ENCODE measurements around the gene ZNF43. TPM values are rescaled to one million over a fixed set of nuclear protein-coding genes. Genes with fewer than 3 reads are reported as not detected.
"Not testable (repeated sequence)": the region's sequence is repeated elsewhere in the genome, so short reads cannot be mapped to it uniquely, and the experiment has no call there.

Gene ZNF43
- total RNA-seq, 2 donors from 2014 or later: 24.4 to 28.0 TPM

DNA sequence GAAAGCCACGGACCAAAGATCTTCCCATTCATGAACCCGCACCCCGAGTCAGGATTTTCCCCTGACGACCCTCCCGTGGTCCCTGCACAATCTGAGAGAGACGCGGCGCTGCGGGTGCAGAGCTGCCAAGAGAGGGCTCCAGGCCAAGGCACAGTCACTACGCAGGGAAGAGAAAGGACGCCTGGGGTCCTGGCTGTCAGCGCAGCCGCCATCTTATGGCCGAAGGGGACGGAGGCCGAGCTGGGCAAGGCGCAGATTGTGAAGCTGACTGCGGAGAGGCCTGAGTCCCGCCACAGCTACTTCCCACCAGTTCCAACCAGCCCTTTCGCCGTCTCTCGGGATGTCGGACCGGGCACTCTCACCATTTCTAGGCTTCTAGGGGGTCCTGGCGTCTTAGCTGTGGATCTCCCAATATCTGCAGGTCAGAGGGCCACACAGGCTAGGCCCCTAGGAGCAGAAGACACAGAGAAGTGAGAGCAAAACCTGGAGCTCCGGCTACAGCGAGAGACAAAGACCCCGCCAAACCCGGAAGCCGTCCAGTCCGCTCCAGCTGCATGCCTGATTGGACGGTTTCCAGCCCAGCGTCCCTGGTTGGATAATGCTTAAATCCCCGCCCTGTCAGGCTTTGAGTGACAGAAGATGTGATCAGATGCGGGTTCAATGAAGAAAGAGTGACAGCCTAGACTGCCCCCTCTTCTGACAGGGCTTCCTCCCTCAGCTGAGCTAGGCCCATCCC is 68.7 kb downstream of the ZNF43 start, which contains the start of gene ZNF100:
TSS of gene ZNF100 (minus strand) at position 515 of the 736 bp plus-strand sequence. CDS start at position 365, 150 bp downstream.
- H3K27me3 Mint-ChIP-seq: no peaks in the 10 kb centered on the region
- H3K9me3 ChIP-seq (ENCODE audit: control insufficient read depth, low read length, poor library complexity, severe bottlenecking): no peaks in the 10 kb centered on the region
- H3K27ac Mint-ChIP-seq: peak within 1 kb of the TSS; percentile 91
- peaks cover 2% of the 10 kb centered on the region for H3K36me3 Mint-ChIP-seq (ENCODE audit: low read depth)
- DNase-seq (peak; percentile 63 to 74 (median 71)), ATAC-seq (peak; percentile 98)
- H3K4me3 Mint-ChIP-seq: peak within 1 kb of the TSS; percentile 94
- H3K4me1 Mint-ChIP-seq: peaks cover 3% of the 10 kb centered on the region

DNA sequence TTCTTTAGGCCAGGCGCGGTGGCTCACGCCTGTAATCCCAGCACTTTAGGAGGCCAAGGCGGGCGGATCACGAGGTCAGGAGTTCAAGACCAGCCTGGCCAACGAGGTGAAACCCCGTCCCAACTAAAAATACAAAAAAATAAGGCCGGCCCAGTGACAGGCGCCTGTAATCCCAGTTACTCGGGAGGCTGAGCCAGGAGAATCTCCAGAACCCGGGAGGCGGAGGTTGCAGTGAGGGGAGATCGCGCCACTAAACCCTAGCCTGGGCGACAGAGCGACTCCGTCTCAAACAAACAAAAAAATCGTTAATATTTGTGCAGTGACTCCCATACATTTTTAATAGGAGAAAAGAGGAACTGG is 69.3 kb downstream of the ZNF43 start:
- not testable (repeated sequence) for H3K9me3 ChIP-seq (ENCODE audit: control insufficient read depth, low read length, poor library complexity, severe bottlenecking); DNase-seq; H3K27me3 Mint-ChIP-seq; H3K36me3 Mint-ChIP-seq (ENCODE audit: low read depth); H3K4me1 Mint-ChIP-seq
- Mint-ChIP-seq H3K27ac (peak overlapping the region; percentile 91), H3K4me3 (peak overlapping the region; percentile 94)
- ATAC-seq: peak; percentile 6

DNA sequence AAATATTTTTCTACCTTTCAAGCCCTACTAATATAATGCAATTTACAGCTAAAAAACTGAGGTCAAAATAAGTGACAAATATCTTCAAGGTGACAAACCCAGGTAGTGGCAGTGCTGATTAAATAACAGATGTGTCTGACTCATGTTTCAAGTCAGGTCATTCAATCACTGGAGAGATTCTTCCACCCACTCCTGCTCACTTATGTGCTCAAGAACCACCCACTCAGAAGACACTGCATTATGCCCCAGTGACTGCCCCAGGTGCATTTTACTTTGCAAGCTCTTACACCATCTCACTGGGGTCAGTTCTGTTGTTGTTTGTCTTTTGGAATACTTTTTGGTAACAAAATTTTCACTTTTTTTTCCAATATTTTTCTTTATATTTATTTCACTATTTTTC is 70.8 kb downstream of the ZNF43 start:
- H3K4me1 Mint-ChIP-seq: peaks cover 6% of the 10 kb centered on the region
- H3K27ac Mint-ChIP-seq: no peak overlapping the region
- peaks cover 4% of the 10 kb centered on the region for H3K36me3 Mint-ChIP-seq (ENCODE audit: low read depth)
- H3K4me3 Mint-ChIP-seq: no peak overlapping the region
- no peak for DNase-seq
- H3K9me3 ChIP-seq (ENCODE audit: control insufficient read depth, low read length, poor library complexity, severe bottlenecking): no peaks in the 10 kb centered on the region
- ATAC-seq: no peak
- H3K27me3 Mint-ChIP-seq: no peaks in the 10 kb centered on the region

DNA sequence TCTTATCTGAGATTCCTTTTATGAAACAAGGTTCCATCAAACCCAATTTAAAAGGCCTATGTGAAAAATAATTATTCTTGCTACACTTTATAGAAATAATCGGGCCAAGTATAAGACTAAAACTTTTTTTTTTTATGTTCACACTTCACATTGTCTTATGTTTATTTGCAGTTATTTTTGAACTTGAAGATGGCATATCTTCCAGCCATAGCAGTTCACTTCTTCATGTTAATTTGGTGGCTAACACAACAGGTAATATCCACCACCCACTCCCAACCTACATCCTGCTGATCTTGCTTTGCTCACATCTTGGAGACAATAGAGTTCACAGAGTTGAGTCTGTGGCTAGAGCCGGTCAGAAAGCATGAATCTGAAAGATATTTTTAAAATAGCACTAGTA is 74.4 kb downstream of the ZNF43 start:
- not testable (repeated sequence) for H3K27ac Mint-ChIP-seq; H3K27me3 Mint-ChIP-seq; ATAC-seq; DNase-seq; H3K4me3 Mint-ChIP-seq; H3K9me3 ChIP-seq (ENCODE audit: control insufficient read depth, low read length, poor library complexity, severe bottlenecking); H3K4me1 Mint-ChIP-seq
- H3K36me3 Mint-ChIP-seq (ENCODE audit: low read depth): peaks cover 11% of the 10 kb centered on the region

DNA sequence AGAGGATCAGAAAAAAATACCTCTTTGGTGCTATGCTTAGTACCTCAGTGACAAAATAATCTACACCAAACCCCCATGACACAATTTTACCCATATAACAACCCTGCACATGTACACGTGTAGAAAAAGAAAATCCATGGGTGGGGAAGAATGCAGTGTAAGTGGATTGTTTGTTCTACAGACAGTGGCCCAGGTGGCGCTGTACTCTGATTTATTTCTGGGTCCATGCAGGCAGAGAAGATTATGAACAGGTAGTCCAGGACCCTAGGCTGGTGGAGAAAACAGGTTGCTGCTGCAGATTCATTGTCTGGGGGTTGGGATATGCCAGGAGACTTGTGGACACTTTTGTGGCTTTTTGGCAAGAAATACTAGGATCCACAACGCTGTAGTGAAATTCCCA is 77.7 kb downstream of the ZNF43 start:
- Mint-ChIP-seq H3K4me3 (no peak overlapping the region), H3K27me3 (no peaks in the 10 kb centered on the region), H3K36me3 (ENCODE audit: low read depth) (peaks cover 12% of the 10 kb centered on the region), H3K27ac (no peak overlapping the region), H3K4me1 (peaks cover 8% of the 10 kb centered on the region)
- ATAC-seq: no peak
- no peak for DNase-seq
- no peaks in the 10 kb centered on the region for H3K9me3 ChIP-seq (ENCODE audit: control insufficient read depth, low read length, poor library complexity, severe bottlenecking)

DNA sequence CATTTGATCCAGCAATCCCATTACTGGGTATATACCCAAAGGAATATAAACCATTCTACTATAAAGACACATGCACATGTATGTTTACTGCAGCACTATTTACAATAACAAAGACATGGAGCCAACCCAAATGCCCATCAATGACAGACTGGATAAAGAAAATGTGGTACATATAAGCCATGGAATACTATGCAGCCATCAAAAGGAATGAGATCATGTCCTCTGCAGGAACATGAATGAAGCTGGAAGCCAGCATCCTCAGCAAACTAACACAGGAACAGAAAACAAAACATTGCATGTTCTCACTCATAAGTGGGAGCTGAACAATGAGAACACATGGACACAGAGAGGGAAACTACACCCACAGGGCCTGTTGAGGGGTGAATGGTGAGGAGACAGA is 80.4 kb downstream of the ZNF43 start:
- H3K36me3 Mint-ChIP-seq (ENCODE audit: low read depth): peaks cover 16% of the 10 kb centered on the region
- not testable (repeated sequence) for H3K27me3 Mint-ChIP-seq; H3K9me3 ChIP-seq (ENCODE audit: control insufficient read depth, low read length, poor library complexity, severe bottlenecking); H3K4me3 Mint-ChIP-seq; DNase-seq; H3K27ac Mint-ChIP-seq; ATAC-seq; H3K4me1 Mint-ChIP-seq

Other genes with a start within 250 kb of the ZNF43 start
- 10 to 100 TPM in 1 of 2 donors, 1 to 10 TPM in 1; 8.8 to 13.1 TPM for gene ZNF100, start 68.6 kb downstream of the ZNF43 start, total RNA-seq
- gene ZNF208, start 174.8 kb upstream of the ZNF43 start, total RNA-seq: 10 to 100 TPM in 1 of 2 donors, 1 to 10 TPM in 1; 4.6 to 10.5 TPM
- 1 to 10 TPM; 2.6 to 3.8 TPM for gene ZNF257, start 216.3 kb upstream of the ZNF43 start, total RNA-seq

Measured in T-helper 17 cell (primary cell).